ENCODE results near the gene PRRT3. TPM values are rescaled to one million over a fixed set of nuclear protein-coding genes. Genes with fewer than 3 reads are reported as not detected.
"Not testable (repeated sequence)": the region's sequence is repeated elsewhere in the genome, so short reads cannot be mapped to it uniquely, and the experiment has no call there.

Gene PRRT3
- total RNA-seq, 1 experiment from 2014 or later: 0.90 TPM

GRCh38 chr3:9942934-9943690 is 9.1 kb downstream of the PRRT3 start:
- POLR2A ChIA-PET (ENCODE audit: unreplicated experiment): no interaction called here
- no peak for TF ChIP-seq EZH2 (IDR thresholded peaks at IDR 0.05; ENCODE audit: low read depth)
- no peak for TF ChIP-seq CTCF (conservative IDR thresholded peaks at IDR 0.05)

GRCh38 chr3:9942164-9942563 is 10.0 kb downstream of the PRRT3 start:
- TF ChIP-seq CTCF (conservative IDR thresholded peaks at IDR 0.05): no peak
- no peak for TF ChIP-seq EZH2 (IDR thresholded peaks at IDR 0.05; ENCODE audit: low read depth)
- Histone ChIP-seq H3K4me1 (replicated peaks; ENCODE audit: insufficient read depth) (no peaks in the 10 kb centered on the region), H3K27me3 (ENCODE audit: insufficient read depth, low read depth) (no peaks in the 10 kb centered on the region), H4K20me1 (ENCODE audit: insufficient read depth) (no peaks in the 10 kb centered on the region), H3K4me3 (no peak overlapping the region), H3K27ac (no peak overlapping the region), H3K9me3 (ENCODE audit: insufficient read depth, low read depth) (no peaks in the 10 kb centered on the region), H3K36me3 (ENCODE audit: low read depth) (peaks cover 4% of the 10 kb centered on the region; the same call in 1 of the 2 replicates), H3F3A (ENCODE audit: insufficient read depth, low read depth) (peaks cover 28% of the 10 kb centered on the region; the same call in 1 of the 2 replicates), H2AFZ (no peak overlapping the region), H3K79me2 (ENCODE audit: low read depth) (no peaks in the 10 kb centered on the region), H3K9me2 (ENCODE audit: insufficient read depth) (no peaks in the 10 kb centered on the region), H3K4me2 (no peak overlapping the region)
- BruUV-seq (replicated peaks): no TSS peak
- no peak for DNase-seq
- POLR2A ChIA-PET (ENCODE audit: unreplicated experiment): no interaction called here
- intact Hi-C loops (cut with micrococcal nuclease; ENCODE audit: unreplicated experiment): loop anchor here (10.0 kb wide), 1 partner anchor 227 kb away; no protein-coding TSS in a partner anchor
- CTCF ChIA-PET: no interaction called here

More at GRCh38 chr3:9942934-9943690, 9.1 kb downstream of the PRRT3 start:
- Histone ChIP-seq H3K4me1 (replicated peaks; ENCODE audit: insufficient read depth) (peaks cover 5% of the 10 kb centered on the region), H3K9me2 (ENCODE audit: insufficient read depth) (no peaks in the 10 kb centered on the region), H3K27ac (no peak overlapping the region), H3K4me3 (no peak overlapping the region), H4K20me1 (ENCODE audit: insufficient read depth) (no peaks in the 10 kb centered on the region), H3F3A (ENCODE audit: insufficient read depth, low read depth) (peaks cover 23% of the 10 kb centered on the region; the same call in 1 of the 2 replicates), H3K4me2 (no peak overlapping the region), H3K36me3 (ENCODE audit: low read depth) (peaks cover 2% of the 10 kb centered on the region; the same call in 1 of the 2 replicates), H3K27me3 (ENCODE audit: insufficient read depth, low read depth) (no peaks in the 10 kb centered on the region), H3K9me3 (ENCODE audit: insufficient read depth, low read depth) (no peaks in the 10 kb centered on the region), H3K79me2 (ENCODE audit: low read depth) (peaks cover 6% of the 10 kb centered on the region; the same call in 1 of the 2 replicates), H2AFZ (no peak overlapping the region)
- intact Hi-C loops (cut with micrococcal nuclease; ENCODE audit: unreplicated experiment): loop anchor here (10.0 kb wide), 1 partner anchor 228 kb away; no protein-coding TSS in a partner anchor
- BruUV-seq (replicated peaks): no TSS peak
- DNase-seq: no peak
- CTCF ChIA-PET: no interaction called here

- H3K9me2 ChIP-seq (ENCODE audit: insufficient read depth): no peaks in the 10 kb centered on the region
- peaks cover 29% of the 10 kb centered on the region; the same call in 1 of the 2 replicates for H3F3A ChIP-seq (ENCODE audit: insufficient read depth, low read depth)
- H3K27me3 ChIP-seq (ENCODE audit: insufficient read depth, low read depth): no peaks in the 10 kb centered on the region
- intact Hi-C loops (cut with micrococcal nuclease; ENCODE audit: unreplicated experiment): loop anchor here (10.0 kb wide), 1 partner anchor 226 kb away; no protein-coding TSS in a partner anchor
- H3K4me3 ChIP-seq: no peak overlapping the region
- H3K79me2 ChIP-seq (ENCODE audit: low read depth): no peaks in the 10 kb centered on the region
- H3K4me1 ChIP-seq (replicated peaks; ENCODE audit: insufficient read depth): no peaks in the 10 kb centered on the region
- H3K36me3 ChIP-seq (ENCODE audit: low read depth): peaks cover 16% of the 10 kb centered on the region
- no peak overlapping the region for H2AFZ ChIP-seq
- no peaks in the 10 kb centered on the region for H3K9me3 ChIP-seq (ENCODE audit: insufficient read depth, low read depth)
- H3K27ac ChIP-seq: no peak overlapping the region
- no peak for TF ChIP-seq CTCF (conservative IDR thresholded peaks at IDR 0.05)
- BruUV-seq (replicated peaks): no TSS peak
- no peak for DNase-seq
- no peak overlapping the region for H3K4me2 ChIP-seq
- CTCF ChIA-PET: no interaction called here
- no peaks in the 10 kb centered on the region for H4K20me1 ChIP-seq (ENCODE audit: insufficient read depth)
- POLR2A ChIA-PET (ENCODE audit: unreplicated experiment): no interaction called here
These were observed 11.5 kb downstream of the PRRT3 start for GRCh38 chr3:9940746-9941145.

- Histone ChIP-seq H3K36me3 (ENCODE audit: low read depth) (peaks cover 17% of the 10 kb centered on the region), H3F3A (ENCODE audit: insufficient read depth, low read depth) (peaks cover 25% of the 10 kb centered on the region; the same call in 1 of the 2 replicates)
- H3K27me3 ChIP-seq (ENCODE audit: insufficient read depth, low read depth); H3K4me2 ChIP-seq; H3K9me2 ChIP-seq (ENCODE audit: insufficient read depth); H2AFZ ChIP-seq; DNase-seq; CTCF ChIA-PET; H3K4me1 ChIP-seq (replicated peaks; ENCODE audit: insufficient read depth); BruUV-seq (replicated peaks); POLR2A ChIA-PET (ENCODE audit: unreplicated experiment); H4K20me1 ChIP-seq (ENCODE audit: insufficient read depth); H3K79me2 ChIP-seq (ENCODE audit: low read depth); H3K9me3 ChIP-seq (ENCODE audit: insufficient read depth, low read depth); H3K4me3 ChIP-seq; H3K27ac ChIP-seq: not testable (repeated sequence)
- intact Hi-C loops (cut with micrococcal nuclease; ENCODE audit: unreplicated experiment): loop anchor here (10.0 kb wide), 1 partner anchor 225 kb away; no protein-coding TSS in a partner anchor
These were observed 12.3 kb downstream of the PRRT3 start for GRCh38 chr3:9939906-9940305.

Measured in PC-9 (cell line).